K562 (cell line): ENCODE data around the gene SEC14L1. TPM values are rescaled to one million over a fixed set of nuclear protein-coding genes. Genes with fewer than 3 reads are reported as not detected.

Experiments used
- ATAC-seq: fragments of 200-7000 bp; cut with Tn5 transposase; 3 replicates; pipeline ENCODE4 v1.9.1; 2020; ENCODE audit warnings: moderate library complexity
- BruUV-seq: library from RNA; stranded (reverse); fragments of 400-500 nt; replicated peaks from 2 replicates; lab custom pipeline; 2021; lab: Mats Ljungman, UMichigan
- CTCF ChIA-PET: fragments of 300-600 bp; formaldehyde crosslinking; extraction: SDS; loops from one replicate; lab custom pipeline; 2021; ENCODE audit warnings: low intra/inter-chr PET ratio; lab: Yijun Ruan, JAX
- POLR2A ChIA-PET: fragments of 300-600, 350-650 bp; sonication (Branson Sonifier 250); formaldehyde crosslinking; extraction: SDS; loops from one replicate; lab custom pipeline; 2021; ENCODE audit warnings: antibody characterized with exemption, inconsistent platforms; lab: Yijun Ruan, JAX
- DNase-seq, 4 experiments: peaks; one replicate each; pipeline versions ENCODE4 v3.0.0 to v3.0.0-alpha.2; 2011 to 2018; ENCODE audit warnings: low spot score in 3 of 4, mixed read lengths in 3 of 4; ENCODE audit errors: extremely low read depth in 1 of 4
- FAIRE-seq: peaks from 2 replicates; lab custom pipeline; 2011; peaks lifted over from hg19 to GRCh38; lab: Jason Lieb, UNC
- H2AFZ ChIP-seq: 2 replicates; pipeline ENCODE4 v1.6.0; 2011; ENCODE audit warnings: low read depth, low read length, control low read depth, inconsistent platforms
- H3K27ac ChIP-seq: fragments of 200-600 bp; 3 replicates; pipeline ENCODE4 v1.8.0; 2011; ENCODE audit warnings: low read depth, mild to moderate bottlenecking, control low read depth, inconsistent platforms, low read length, moderate library complexity, mixed read lengths; ENCODE audit errors: extremely low read depth
- H3K27me3 ChIP-seq, 2 experiments: fragments of 300-600 bp in 1 of 2; 2 replicates in 1 of 2; 3 replicates in 1 of 2; pipeline versions ENCODE4 v1.6.0 to v1.8.0; 2011; ENCODE audit warnings: inconsistent platforms in 2 of 2, low read length in 2 of 2, mild to moderate bottlenecking in 1 of 2, mixed read lengths in 1 of 2, moderate library complexity in 1 of 2; ENCODE audit not compliant: control insufficient read depth in 2 of 2, insufficient read depth in 2 of 2
- H3K36me3 ChIP-seq: fragments of 300-600 bp; 3 replicates; pipeline ENCODE4 v1.8.0; 2011; ENCODE audit warnings: mild to moderate bottlenecking, low read length, inconsistent platforms; ENCODE audit not compliant: control insufficient read depth, insufficient read depth
- H3K4me1 ChIP-seq, 2 experiments: fragments of 200-600 bp in 1 of 2; replicated peaks in 1 of 2; 2 replicates in 1 of 2; 3 replicates in 1 of 2; pipeline versions ENCODE4 v1.5.1 to v1.8.0; 2011; ENCODE audit warnings: inconsistent platforms in 2 of 2, low read length in 2 of 2, mild to moderate bottlenecking in 1 of 2, mixed read lengths in 1 of 2, moderate library complexity in 1 of 2; ENCODE audit not compliant: control insufficient read depth in 2 of 2, insufficient read depth in 2 of 2
- H3K4me2 ChIP-seq: 2 replicates; pipeline ENCODE4 v1.6.1; 2011; ENCODE audit warnings: low read length, control low read depth, inconsistent platforms, mixed read lengths; ENCODE audit not compliant: insufficient read depth
- H3K4me3 ChIP-seq: fragments of 200-600 bp; sonication (generic), shearing (Covaris generic); 2 replicates; pipeline ENCODE4 v1.5.1; 2016; ENCODE audit warnings: control low read depth, inconsistent platforms
- H3K79me2 ChIP-seq: fragments of 200-600 bp; 3 replicates; pipeline ENCODE4 v1.8.0; 2011; ENCODE audit warnings: low read length, inconsistent platforms; ENCODE audit not compliant: control insufficient read depth, insufficient read depth
- H3K9ac ChIP-seq, 2 experiments: 2 replicates each; pipeline versions ENCODE4 v1.6.0 to v1.6.1; 2011; ENCODE audit warnings: low read depth in 2 of 2, low read length in 2 of 2, control low read depth in 1 of 2, inconsistent platforms in 1 of 2, mild to moderate bottlenecking in 1 of 2, mixed read lengths in 1 of 2; ENCODE audit not compliant: insufficient read depth in 1 of 2
- H3K9me1 ChIP-seq: one replicate; pipeline ENCODE4 v1.6.0; 2011; ENCODE audit warnings: inconsistent platforms, mild to moderate bottlenecking, low read length, moderate library complexity; ENCODE audit not compliant: control insufficient read depth, insufficient read depth
- H3K9me3 ChIP-seq: replicated peaks from 2 replicates; pipeline ENCODE4 v1.5.1; 2011; ENCODE audit warnings: low read depth, low read length, inconsistent platforms; ENCODE audit not compliant: control insufficient read depth, insufficient read depth
- H4K20me1 ChIP-seq: replicated peaks from 2 replicates; pipeline ENCODE4 v1.6.1; 2011; ENCODE audit warnings: low read length, inconsistent platforms, mixed read lengths; ENCODE audit not compliant: control insufficient read depth, insufficient read depth
- ARID2 ChIP-seq: fragments of 450-650 bp; IDR thresholded peaks from 2 replicates; pipeline ENCODE4 v1.6.1; 2017; ENCODE audit warnings: antibody characterized with exemption, mild to moderate bottlenecking
- CEBPG ChIP-seq, 3 experiments: fragments of 200-800 bp in 1 of 3; sonication (Bioruptor generic) in 1 of 3; sonication (generic) in 1 of 3; formaldehyde crosslinking in 1 of 3; IDR thresholded peaks in 2 of 3; conservative IDR thresholded peaks in 1 of 3; 2 replicates each; pipeline versions ENCODE4 v1.6.1 to v1.8.0; 2016 to 2022; ENCODE audit warnings: missing compliant biosample characterization in 2 of 3, missing genetic modification characterization in 2 of 3, mild to moderate bottlenecking in 1 of 3, missing genetic modification reagents in 1 of 3
- CREB5 ChIP-seq: fragments of 250-450 bp; sonication (Bioruptor Pico); IDR thresholded peaks from 2 replicates; pipeline ENCODE4 v1.5.0; 2020; ENCODE audit warnings: mild to moderate bottlenecking
- EP400 ChIP-seq: fragments of 450-650 bp; IDR thresholded peaks from 2 replicates; pipeline ENCODE4 v1.6.1; 2017; ENCODE audit warnings: antibody characterized with exemption, mild to moderate bottlenecking, moderate library complexity
- GTF2F1 ChIP-seq: IDR thresholded peaks from 2 replicates; pipeline ENCODE4 v1.6.1; 2011; ENCODE audit warnings: low read depth, low read length, improper control_type of control experiment
- HNRNPK ChIP-seq: fragments of 200-400 bp; formaldehyde crosslinking; IDR thresholded peaks from one replicate; pipeline ENCODE4 v1.6.1; 2018; ENCODE audit warnings: mild to moderate bottlenecking, low read depth, low read length; ENCODE audit not compliant: poor library complexity, severe bottlenecking
- JUND ChIP-seq, 2 experiments: IDR thresholded peaks; 2 replicates in 1 of 2; 3 replicates in 1 of 2; pipeline ENCODE4 v1.6.1; 2011; ENCODE audit warnings: borderline replicate concordance in 2 of 2, low read depth in 2 of 2, low read length in 2 of 2, improper control_type of control experiment in 1 of 2, missing biosample characterization in 1 of 2, missing genetic modification characterization in 1 of 2, missing genetic modification reagents in 1 of 2
- KLF13 ChIP-seq: fragments of 450-650 bp; IDR thresholded peaks from 2 replicates; pipeline ENCODE4 v1.6.1; 2016; ENCODE audit warnings: missing genetic modification characterization, low read depth, mild to moderate bottlenecking, missing compliant biosample characterization, moderate library complexity, borderline replicate concordance
- MAX ChIP-seq: sonication (generic); formaldehyde crosslinking; IDR thresholded peaks from 2 replicates; pipeline ENCODE4 v1.9.0; 2022; ENCODE audit warnings: mild to moderate bottlenecking, missing genetic modification reagents
- POLR3G ChIP-seq: IDR thresholded peaks from 2 replicates; pipeline ENCODE4 v1.6.1; 2011; ENCODE audit not compliant: insufficient read length, insufficient replicate concordance; ENCODE audit errors: extremely low read depth
- TAF15 ChIP-seq: fragments of 200-400 bp; formaldehyde crosslinking; IDR thresholded peaks from 2 replicates; pipeline ENCODE4 v1.6.1; 2017; ENCODE audit warnings: mild to moderate bottlenecking, low read depth, low read length, moderate library complexity
- ZNF277 ChIP-seq: fragments of 250-450 bp; sonication (Bioruptor Pico); IDR thresholded peaks from 2 replicates; pipeline ENCODE4 v1.8.0; 2022; ENCODE audit warnings: inconsistent platforms, mild to moderate bottlenecking, moderate library complexity, borderline replicate concordance
- WGBS: fragments of 100-300 bp; shearing (Covaris generic); methylation state at CpG from one replicate; pipeline ENCODE4 v1.1.6; 2016; ENCODE audit warnings: low coverage, mixed read lengths; ENCODE audit not compliant: insufficient coverage; ENCODE audit errors: missing lambda C conversion rate; 5-methylcytosine and 5-hydroxymethylcytosine counted together
- in situ Hi-C: fragments of 300-500 bp; cut with MboI; formaldehyde crosslinking; loops from 4 replicates; pipeline ENCODE4 v1.15.0; 2018; ENCODE audit warnings: inconsistent platforms, mixed read lengths
- intact Hi-C: fragments of 100-400 bp; cut with micrococcal nuclease; formaldehyde crosslinking; loops from 2 replicates; pipeline ENCODE4 v1.14.2; 2022
- polyA plus RNA-seq, 8 experiments: library from polyadenylated mRNA; depleted of rRNA in 4 of 8; stranded (reverse) in 5 of 8; unstranded in 3 of 8; fragments of >200 nt; fragmentation: Nextera tagmentation in 2 of 8; fragmentation: Illumina TruSeq in 1 of 8; extraction: Ambion mirVana in 2 of 8; extraction: Trizol in 1 of 8; gene quantifications; 2 replicates each; pipeline versions ENCODE4 v1.2.1 to v1.2.3, GENCODE V29; 2011 to 2014; ENCODE audit warnings: inconsistent platforms in 1 of 8, missing spikeins in 1 of 8
- total RNA-seq, 7 experiments: library from RNA; depleted of rRNA in 6 of 7; stranded (reverse); fragments of >200 nt in 6 of 7; fragmentation: Illumina TruSeq in 2 of 7; extraction: Trizol in 2 of 7; gene quantifications; 2 replicates each; pipeline versions ENCODE4 v1.2.1 to v1.2.3, GENCODE V29; 2011 to 2021; ENCODE audit warnings: low replicate concordance in 1 of 7
- TF ChIP-seq, protein P1 (sequence below): fragments of 450-650 bp; formaldehyde crosslinking; IDR thresholded peaks from 2 replicates; pipeline ENCODE4 v1.4.0; 2020; ENCODE audit warnings: mild to moderate bottlenecking, moderate library complexity
- TF ChIP-seq, protein P2 (sequence below): fragments of 450-650 bp; conservative IDR thresholded peaks from 2 replicates; pipeline ENCODE4 v1.6.1; 2016; ENCODE audit warnings: missing genetic modification characterization, low read depth, mild to moderate bottlenecking, missing compliant biosample characterization, moderate library complexity

Gene SEC14L1
- total and polyA plus RNA-seq, 9 of the 15 experiments (the other 6 are each of a cell fraction or from before 2014, with no cell fraction given), result 3.1 to 39.7 (median 15.2) TPM

- Histone ChIP-seq H3K27ac (no peak overlapping the region), H3K9me3 (no peaks in the 10 kb centered on the region), H3K9ac (no peak overlapping the region), H3K36me3 (peaks cover 84% of the 10 kb centered on the region; the same call in 2 of the 3 replicates), H3K4me3 (no peak overlapping the region), H3K4me1 (peaks cover 0 to 13% of the 10 kb centered on the region in 2 experiments; a peak in 1 of 5 replicates), H3K9me1 (no peaks in the 10 kb centered on the region), H3K27me3 (no peaks in the 10 kb centered on the region), H4K20me1 (no peaks in the 10 kb centered on the region; the same call in 1 of the 2 replicates), H3K4me2 (no peak overlapping the region), H3K79me2 (no peaks in the 10 kb centered on the region), H2AFZ (no peak overlapping the region)
- ChIA-PET CTCF (no interaction called here), POLR2A (interaction anchor here (0.6 to 1.8 kb wide), 2 partner anchors 106 to 123 kb away, joined by 4 read pairs; no protein-coding TSS in a partner anchor)
- BruUV-seq, result no TSS peak
- no peak for ATAC-seq
- no peak for DNase-seq
- in situ Hi-C loops, result no loop called here
- 84% methylated on average over 11 of the region's 15 CpGs for WGBS
- intact Hi-C loops, result no loop called here
- no peak for FAIRE-seq
- no peak for TF ChIP-seq KLF13
- TF ChIP-seq POLR3G, result no peak
- TF ChIP-seq JUND (IDR thresholded peaks at IDR 0.05; ENCODE audit: borderline replicate concordance, low read depth, low read length), result no peak
- TF ChIP-seq JUND (tag; IDR thresholded peaks at IDR 0.05; ENCODE audit: borderline replicate concordance, low read depth, low read length), result no peak
- no peak for TF ChIP-seq EP400
- no peak for TF ChIP-seq ZNF277 (CRISPR knock-in tag)
- no peak for TF ChIP-seq CREB5 (CRISPR knock-in tag)
- no peak for TF ChIP-seq GTF2F1
- TF ChIP-seq, protein P1, sequence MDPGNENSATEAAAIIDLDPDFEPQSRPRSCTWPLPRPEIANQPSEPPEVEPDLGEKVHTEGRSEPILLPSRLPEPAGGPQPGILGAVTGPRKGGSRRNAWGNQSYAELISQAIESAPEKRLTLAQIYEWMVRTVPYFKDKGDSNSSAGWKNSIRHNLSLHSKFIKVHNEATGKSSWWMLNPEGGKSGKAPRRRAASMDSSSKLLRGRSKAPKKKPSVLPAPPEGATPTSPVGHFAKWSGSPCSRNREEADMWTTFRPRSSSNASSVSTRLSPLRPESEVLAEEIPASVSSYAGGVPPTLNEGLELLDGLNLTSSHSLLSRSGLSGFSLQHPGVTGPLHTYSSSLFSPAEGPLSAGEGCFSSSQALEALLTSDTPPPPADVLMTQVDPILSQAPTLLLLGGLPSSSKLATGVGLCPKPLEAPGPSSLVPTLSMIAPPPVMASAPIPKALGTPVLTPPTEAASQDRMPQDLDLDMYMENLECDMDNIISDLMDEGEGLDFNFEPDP (CRISPR knock-in tag), result no peak
- TF ChIP-seq CEBPG (CRISPR knock-in tag; IDR thresholded peaks at IDR 0.05), result no peak
- no peak for TF ChIP-seq CEBPG (tag; conservative IDR thresholded peaks at IDR 0.05 in 1 of 2, IDR thresholded peaks at IDR 0.05 in 1 of 2)
- TF ChIP-seq, protein P2, sequence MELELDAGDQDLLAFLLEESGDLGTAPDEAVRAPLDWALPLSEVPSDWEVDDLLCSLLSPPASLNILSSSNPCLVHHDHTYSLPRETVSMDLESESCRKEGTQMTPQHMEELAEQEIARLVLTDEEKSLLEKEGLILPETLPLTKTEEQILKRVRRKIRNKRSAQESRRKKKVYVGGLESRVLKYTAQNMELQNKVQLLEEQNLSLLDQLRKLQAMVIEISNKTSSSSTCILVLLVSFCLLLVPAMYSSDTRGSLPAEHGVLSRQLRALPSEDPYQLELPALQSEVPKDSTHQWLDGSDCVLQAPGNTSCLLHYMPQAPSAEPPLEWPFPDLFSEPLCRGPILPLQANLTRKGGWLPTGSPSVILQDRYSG (tag), result no peak
- no peak for TF ChIP-seq TAF15
- no peak for TF ChIP-seq HNRNPK
- TF ChIP-seq MAX, result no peak
- TF ChIP-seq ARID2, result no peak
These were observed 70.9 kb downstream of the SEC14L1 start for GRCh38 chr17:77211681-77212080.
